Ishikawa (cell line): ENCODE data around the gene SPC24.

Source experiments
- CEBPB ChIP-seq: IDR thresholded peaks from 2 replicates; pipeline ENCODE4 v1.6.1; 2012
- CREB1 ChIP-seq: IDR thresholded peaks from 2 replicates; pipeline ENCODE4 v1.6.1; 2012; ENCODE audit warnings: low read depth
- EGR1 ChIP-seq: IDR thresholded peaks from 2 replicates; pipeline ENCODE4 v1.6.1; 2012
- EP300 ChIP-seq: IDR thresholded peaks from 2 replicates; pipeline ENCODE4 v1.6.1; 2012; ENCODE audit warnings: borderline replicate concordance
- FOXM1 ChIP-seq: IDR thresholded peaks from 2 replicates; pipeline ENCODE4 v1.6.1; 2012; ENCODE audit warnings: low read depth, borderline replicate concordance
- MAX ChIP-seq: IDR thresholded peaks from 2 replicates; pipeline ENCODE4 v1.6.1; 2012
- NFIC ChIP-seq: IDR thresholded peaks from 2 replicates; pipeline ENCODE4 v1.6.1; 2012
- RAD21 ChIP-seq: IDR thresholded peaks from 2 replicates; pipeline ENCODE4 v1.6.1; 2012; ENCODE audit warnings: low read depth
- REST ChIP-seq: IDR thresholded peaks from 2 replicates; pipeline ENCODE4 v1.6.1; 2012; ENCODE audit warnings: low read depth, mild to moderate bottlenecking
- TAF1 ChIP-seq: IDR thresholded peaks from 2 replicates; pipeline ENCODE4 v1.6.1; 2012; ENCODE audit warnings: low read depth, mild to moderate bottlenecking
- TCF12 ChIP-seq: IDR thresholded peaks from 2 replicates; pipeline ENCODE4 v1.6.1; 2012; ENCODE audit warnings: low read depth
- TEAD4 ChIP-seq: IDR thresholded peaks from 2 replicates; pipeline ENCODE4 v1.6.1; 2012
- USF1 ChIP-seq: IDR thresholded peaks from 2 replicates; pipeline ENCODE4 v1.6.1; 2012
- YY1 ChIP-seq: IDR thresholded peaks from 2 replicates; pipeline ENCODE4 v1.6.1; 2012; ENCODE audit warnings: low read depth
- ZBTB7A ChIP-seq: IDR thresholded peaks from 2 replicates; pipeline ENCODE4 v1.6.1; 2012; ENCODE audit warnings: low read depth

Gene SPC24

GRCh38 chr19:11195681-11196080, 40.1 kb upstream of the SPC24 start:
- TF ChIP-seq CEBPB (no peak), MAX (no peak), TEAD4 (no peak), RAD21 (no peak), TCF12 (no peak), REST (no peak), NFIC (no peak), EP300 (no peak), FOXM1 (no peak), TAF1 (no peak)

- TF ChIP-seq EGR1 (no peak), TAF1 (no peak), ZBTB7A (no peak), CREB1 (no peak), REST (no peak), TEAD4 (no peak), USF1 (no peak), NFIC (no peak), CEBPB (no peak), RAD21 (no peak), TCF12 (no peak), YY1 (no peak), EP300 (no peak), MAX (no peak), FOXM1 (no peak)
These were observed 39.3 kb upstream of the SPC24 start for GRCh38 chr19:11194656-11195558.

- TF ChIP-seq EP300: no peak
These were observed 38.6 kb upstream of the SPC24 start for GRCh38 chr19:11194173-11194572.

GRCh38 chr19:11192957-11193939, 37.7 kb upstream of the SPC24 start:
- TF ChIP-seq NFIC (no peak), USF1 (no peak), TEAD4 (no peak), MAX (no peak), FOXM1 (no peak), ZBTB7A (no peak)

- TF ChIP-seq TAF1 (no peak), ZBTB7A (no peak), USF1 (no peak), EP300 (0 out of 2 replicates have a peak, but pooled peaks have one; percentile 36), MAX (no peak), YY1 (no peak), REST (no peak), EGR1 (no peak), TCF12 (peak; percentile 90), FOXM1 (no peak), CEBPB (peak; percentile 50), CREB1 (no peak), RAD21 (no peak), NFIC (peak; percentile 25; the same call in 1 of the 2 replicates), TEAD4 (0 out of 2 replicates have a peak, but pooled peaks have one; percentile 20)
These were observed 36.4 kb upstream of the SPC24 start for GRCh38 chr19:11191934-11192333.
